Ramos (cell line): ENCODE data around the gene CLASP1.
"Not testable (repeated sequence)": the region's sequence is repeated elsewhere in the genome, so short reads cannot be mapped to it uniquely, and the experiment has no call there.

Experiments
- in situ Hi-C: fragments of 300-500 bp; cut with MboI; formaldehyde crosslinking; loops from one replicate; pipeline ENCODE4 v1.14.3; 2022; ENCODE audit warnings: low sequenced_read_pairs; ENCODE audit not compliant: unreplicated experiment

Gene CLASP1

DNA sequence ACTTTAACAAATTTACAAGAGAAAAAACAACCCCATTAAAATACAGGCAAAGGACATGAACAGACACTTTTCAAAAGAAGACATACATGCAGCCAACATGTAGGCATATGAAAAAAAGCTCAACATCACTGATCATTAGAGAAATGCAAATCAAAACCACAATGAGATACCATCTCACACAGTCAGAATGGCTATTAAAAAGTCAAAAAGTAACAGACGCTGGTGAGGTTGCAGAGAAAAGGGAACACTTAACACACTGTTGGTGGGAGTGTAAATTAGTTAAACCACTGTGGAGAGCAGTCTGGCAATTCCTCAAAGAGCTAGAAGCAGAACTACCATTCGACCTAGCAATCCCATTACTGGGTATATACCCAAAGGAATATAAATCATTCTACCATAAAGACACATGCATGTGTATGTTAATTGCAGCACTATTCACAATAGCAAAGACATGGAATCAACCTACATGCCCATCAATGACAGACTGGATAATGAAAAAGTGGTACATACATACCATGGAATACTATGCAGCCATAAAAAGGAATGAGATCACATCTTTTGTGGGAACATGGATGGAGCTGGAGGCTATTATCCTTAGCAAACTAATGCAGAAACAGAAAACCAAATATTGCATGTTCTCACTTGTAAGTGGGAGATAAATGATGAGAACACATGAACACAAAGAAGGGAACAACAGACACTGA lies 96.6 kb downstream of the CLASP1 start:
- in situ Hi-C loops = not testable (repeated sequence)

DNA sequence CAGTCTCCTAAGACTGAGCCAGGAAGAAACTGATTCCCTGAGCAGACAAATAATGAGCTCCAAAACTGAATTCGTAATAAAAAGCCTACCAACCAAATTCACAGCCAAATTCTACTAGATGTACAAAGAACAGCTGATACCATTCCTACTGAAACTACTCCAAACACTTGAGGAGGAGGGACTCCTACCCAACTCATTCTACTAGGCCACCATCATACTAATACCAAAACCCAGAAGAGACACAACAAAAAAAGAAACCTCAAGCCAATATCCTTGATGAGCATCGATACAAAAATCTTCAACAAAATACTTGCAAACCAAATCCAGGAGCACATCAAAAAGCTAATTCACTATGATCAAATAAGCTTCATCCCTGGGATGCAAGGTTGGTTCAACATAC lies 98.6 kb downstream of the CLASP1 start:
- in situ Hi-C loops = no loop called here

DNA sequence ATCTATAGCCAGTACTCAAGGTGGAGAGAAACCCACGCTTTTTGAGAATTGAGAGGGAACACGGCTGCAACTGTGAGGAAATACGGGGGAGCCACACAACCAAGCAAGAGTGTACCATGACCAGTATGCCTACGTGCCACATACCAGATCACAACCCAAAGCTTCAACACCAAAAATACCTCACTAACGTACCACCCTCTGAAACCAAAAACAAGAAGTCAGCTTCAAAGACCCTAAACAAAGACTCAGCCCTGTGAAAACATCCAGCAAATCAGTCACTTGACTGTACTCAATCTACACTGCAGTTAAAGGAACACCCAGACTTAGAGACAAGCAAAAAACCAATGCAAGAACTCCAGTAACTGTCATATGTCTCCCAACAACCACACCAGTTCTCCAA lies 101.6 kb downstream of the CLASP1 start:
- in situ Hi-C loops = no loop called here

- in situ Hi-C loops = no loop called here
Observed at GRCh38 chr2:121545913-121546312, 103.3 kb downstream of the CLASP1 start.

- in situ Hi-C loops = no loop called here
Observed at GRCh38 chr2:121545257-121545656, 104.0 kb downstream of the CLASP1 start.

- in situ Hi-C loops = no loop called here
Observed at GRCh38 chr2:121541495-121541894, 107.8 kb downstream of the CLASP1 start.

DNA sequence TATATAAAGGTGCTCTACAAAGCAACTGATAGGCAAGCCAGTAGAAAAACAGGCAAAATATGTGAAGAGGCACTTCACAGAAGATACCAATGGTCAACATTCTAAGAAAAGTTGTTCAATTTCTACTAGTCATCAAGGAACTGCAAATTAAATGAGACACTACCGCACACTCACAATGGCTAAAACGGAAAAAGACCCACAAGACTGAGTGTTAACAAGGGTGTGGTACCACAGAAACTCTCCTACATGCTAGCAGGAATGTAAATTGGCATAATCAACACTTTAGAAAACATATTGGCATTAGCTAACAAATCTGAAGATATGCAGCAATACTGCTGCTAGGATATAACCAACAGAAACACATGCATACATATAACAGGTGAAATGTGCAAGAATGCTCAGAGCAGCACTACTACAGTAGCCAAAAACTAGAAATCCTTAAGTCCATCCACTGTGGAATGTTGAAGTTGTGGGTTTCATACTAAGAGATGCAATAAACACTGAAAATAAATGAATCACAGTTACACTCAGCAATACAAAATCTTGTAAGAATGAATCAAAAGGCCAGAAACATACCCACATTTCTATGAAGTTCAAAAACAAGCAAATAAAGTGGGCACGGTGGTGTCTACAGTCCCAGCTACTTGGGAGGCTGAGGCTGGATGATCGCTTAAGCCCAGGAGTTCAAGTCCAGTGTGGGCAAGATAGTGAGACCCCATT lies 109.4 kb downstream of the CLASP1 start:
- in situ Hi-C loops = loop anchor here (10.0 kb wide), 1 partner anchor 175 kb away; no protein-coding TSS in a partner anchor

GRCh38 chr2:121536850-121537557 lies 112.3 kb downstream of the CLASP1 start:
- in situ Hi-C loops = loop anchor here (10.0 kb wide), 1 partner anchor 178 kb away; no protein-coding TSS in a partner anchor

DNA sequence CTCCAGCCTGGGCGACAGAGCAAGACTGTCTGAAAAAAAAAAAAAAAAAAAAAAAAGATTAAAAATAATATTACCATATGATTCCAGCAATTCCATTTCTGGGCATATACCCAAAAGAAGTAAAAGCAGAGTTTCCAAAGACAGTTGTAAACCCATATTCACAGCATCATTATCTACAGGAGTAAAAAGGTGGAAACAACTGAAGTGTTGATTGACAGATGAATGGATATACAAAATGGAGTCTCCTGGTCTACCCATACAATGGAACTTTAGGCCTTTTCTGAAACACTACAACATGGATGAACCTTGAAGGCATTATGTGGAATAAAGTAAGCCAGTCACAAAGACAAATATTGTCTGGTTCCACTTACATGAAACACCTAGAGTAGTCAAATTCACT lies 112.9 kb downstream of the CLASP1 start:
- in situ Hi-C loops = loop anchor here (10.0 kb wide), 1 partner anchor 178 kb away; no protein-coding TSS in a partner anchor

GRCh38 chr2:121534007-121534406 lies 115.3 kb downstream of the CLASP1 start:
- in situ Hi-C loops = loop anchor here (10.0 kb wide), 1 partner anchor 181 kb away; no protein-coding TSS in a partner anchor

DNA sequence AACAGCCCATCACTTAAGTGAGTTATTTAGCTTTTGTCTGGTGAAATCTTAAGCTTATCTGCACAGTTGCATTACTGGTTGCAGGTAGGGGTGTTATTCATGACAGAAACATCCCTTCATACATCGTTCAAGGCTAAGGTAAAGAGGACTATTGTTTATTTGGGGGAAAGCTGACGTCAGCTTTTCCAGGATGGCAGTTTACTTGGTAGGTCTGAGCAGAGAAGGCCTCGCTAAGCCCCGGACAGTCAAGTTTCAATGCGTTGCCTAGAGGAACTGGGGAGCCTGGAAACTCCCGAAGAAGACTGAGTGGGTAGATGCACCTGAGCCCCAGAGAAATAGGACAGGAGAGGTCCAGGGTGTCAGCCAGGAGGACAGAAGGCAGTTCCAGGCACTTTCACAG lies 116.4 kb downstream of the CLASP1 start:
- in situ Hi-C loops = loop anchor here (10.0 kb wide), 1 partner anchor 182 kb away; no protein-coding TSS in a partner anchor

- in situ Hi-C loops = loop anchor here (10.0 kb wide), 1 partner anchor 182 kb away; no protein-coding TSS in a partner anchor
Observed at GRCh38 chr2:121532347-121532766, 116.9 kb downstream of the CLASP1 start.

GRCh38 chr2:121530212-121530705 lies 119.0 kb downstream of the CLASP1 start:
- in situ Hi-C loops = loop anchor here (10.0 kb wide), 1 partner anchor 185 kb away; no protein-coding TSS in a partner anchor

DNA sequence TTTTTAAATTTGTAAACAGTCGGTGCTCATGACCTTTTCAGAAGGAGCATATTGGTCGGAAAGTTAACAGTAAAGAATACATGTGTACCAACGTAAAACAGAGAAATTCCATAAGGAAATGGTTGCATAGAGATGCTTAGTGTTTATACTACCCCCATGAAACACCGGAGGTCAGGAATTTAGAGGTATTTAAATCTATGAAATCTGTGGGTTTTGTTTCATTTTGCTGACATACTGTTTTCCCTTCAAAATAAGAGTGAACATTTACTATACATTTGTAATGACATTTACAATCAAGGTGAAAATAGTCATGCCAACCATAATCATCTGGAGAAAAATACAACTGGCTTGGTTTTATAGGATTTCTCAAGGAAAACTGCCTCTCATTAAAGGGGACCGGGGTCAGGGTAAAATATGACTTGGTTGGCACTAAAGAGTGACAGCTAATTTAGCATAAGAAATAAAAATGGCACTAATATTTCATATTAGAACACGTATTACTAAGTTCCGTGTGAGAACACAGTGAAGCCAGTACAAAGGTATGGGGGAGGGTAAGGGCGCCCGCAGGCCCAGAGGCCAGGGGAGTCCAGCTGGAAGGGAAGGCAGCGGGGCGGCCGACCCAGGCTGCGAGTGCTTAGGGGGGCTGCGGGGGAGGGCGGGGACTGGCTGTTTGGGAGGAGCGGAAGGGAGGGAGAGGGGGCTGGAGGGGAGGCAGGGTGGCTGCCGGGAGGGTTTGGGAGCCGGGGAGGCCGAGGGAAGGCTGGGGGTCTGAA lies 119.6 kb downstream of the CLASP1 start:
- in situ Hi-C loops = loop anchor here (10.0 kb wide), 1 partner anchor 185 kb away; no protein-coding TSS in a partner anchor

DNA sequence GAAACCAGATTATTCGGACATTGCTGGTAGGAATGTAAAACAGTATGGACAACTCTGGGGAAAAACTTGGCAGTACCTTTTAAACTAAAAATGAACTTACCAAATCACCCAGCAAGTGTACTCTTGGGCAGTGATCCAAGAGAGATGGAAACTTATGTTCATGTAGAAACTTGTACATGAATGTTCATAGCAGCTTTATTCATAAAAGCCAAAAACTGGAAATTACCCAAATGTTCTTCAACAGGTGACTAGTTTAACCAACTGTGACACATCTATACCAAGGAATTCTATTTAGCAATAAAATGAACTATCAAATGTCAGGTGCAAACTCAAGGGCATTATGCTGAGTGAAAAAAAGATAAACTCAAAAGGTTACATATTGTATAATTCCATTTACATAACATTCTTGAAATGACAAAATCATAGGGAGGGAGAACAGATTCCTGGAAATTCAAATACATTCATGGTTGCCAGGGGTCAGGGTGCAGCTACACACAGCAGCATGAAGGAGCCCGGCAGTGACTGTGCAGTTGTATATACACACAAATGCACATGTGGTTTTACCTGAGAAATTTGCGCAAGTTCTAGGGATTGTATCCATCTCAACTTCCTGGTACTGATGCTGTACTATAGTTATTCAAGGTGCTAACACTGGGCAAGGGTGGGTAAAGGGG lies 122.1 kb downstream of the CLASP1 start:
- in situ Hi-C loops = no loop called here

DNA sequence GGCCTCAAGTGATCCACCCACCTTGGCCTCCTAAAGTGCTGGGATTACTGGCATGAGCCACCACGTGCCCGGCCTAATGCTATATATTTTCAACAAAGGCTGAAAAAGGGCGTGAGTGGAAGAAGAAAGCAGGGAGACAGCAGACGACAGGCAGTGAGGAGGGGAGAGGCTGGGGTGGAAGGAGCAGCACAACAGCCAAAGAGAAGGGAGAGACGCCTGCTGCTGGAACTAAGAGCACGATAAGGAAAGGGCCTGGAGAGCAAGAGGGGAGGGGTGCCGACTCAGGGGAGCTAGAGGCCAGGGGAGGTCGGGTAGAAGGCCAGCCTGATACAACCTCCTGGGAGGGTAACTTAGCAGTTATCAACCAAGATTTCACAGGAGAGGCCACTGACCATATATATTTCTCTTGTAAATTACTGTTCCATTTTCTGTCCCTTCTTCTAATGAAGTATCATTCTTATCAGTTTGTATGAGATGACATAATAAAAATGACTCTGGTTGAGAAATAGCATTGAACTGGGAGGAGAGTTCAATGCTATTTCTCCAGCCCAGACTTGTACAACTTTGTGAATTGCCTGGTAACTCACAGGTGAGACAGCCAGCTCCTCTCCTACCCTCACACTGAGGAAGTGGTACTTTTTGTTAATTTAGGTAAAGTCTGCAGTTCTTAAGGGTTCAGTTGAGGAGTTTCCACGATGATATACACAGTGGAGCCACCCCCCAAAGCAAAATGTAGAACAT lies 124.4 kb downstream of the CLASP1 start:
- in situ Hi-C loops = no loop called here

GRCh38 chr2:121521359-121521758 lies 127.9 kb downstream of the CLASP1 start:
- in situ Hi-C loops = no loop called here

DNA sequence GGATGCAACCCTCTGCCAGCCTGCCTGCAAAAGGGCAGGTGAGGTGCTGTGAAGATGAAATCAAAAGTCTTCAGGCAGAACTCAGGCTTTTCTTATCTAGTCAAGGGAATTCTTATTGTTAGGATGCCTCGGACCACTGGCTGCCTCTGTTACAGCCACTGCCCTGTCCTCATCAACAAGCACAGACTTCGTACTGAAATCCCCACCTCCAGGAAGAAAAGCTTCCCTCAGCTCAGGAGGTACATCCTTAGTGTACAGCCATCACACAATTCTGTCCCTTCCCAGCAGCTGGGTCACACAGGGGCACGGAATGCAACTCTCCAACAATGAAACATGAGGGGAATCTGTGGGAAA lies 128.6 kb downstream of the CLASP1 start:
- in situ Hi-C loops = no loop called here
